H9 (cell line): ENCODE results near the gene IGSF11. TPM values are rescaled to one million over a fixed set of nuclear protein-coding genes. Genes with fewer than 3 reads are reported as not detected.

Experiments
- DNase-seq: peaks from one replicate; pipeline ENCODE4 v3.0.0-alpha.2; 2017
- H2AFZ ChIP-seq: one replicate; pipeline ENCODE4 v1.6.1; 2013; ENCODE audit warnings: mild to moderate bottlenecking, low read length, control low read depth, moderate library complexity
- H2AK5ac ChIP-seq: 2 replicates; pipeline ENCODE4 v1.6.1; 2013; ENCODE audit warnings: low read length, control low read depth, mixed read lengths; ENCODE audit not compliant: insufficient read length
- H2BK120ac ChIP-seq: one replicate; pipeline ENCODE4 v1.6.1; 2013; ENCODE audit warnings: low read depth, mild to moderate bottlenecking, low read length, control low read depth, inconsistent platforms; ENCODE audit not compliant: poor library complexity, severe bottlenecking
- H2BK12ac ChIP-seq: 2 replicates; pipeline ENCODE4 v1.6.1; 2013; ENCODE audit warnings: low read length, control low read depth, mixed read lengths, low read depth; ENCODE audit not compliant: insufficient read length
- H2BK15ac ChIP-seq: 2 replicates; pipeline ENCODE4 v1.6.1; 2013; ENCODE audit warnings: low read depth, low read length, control low read depth
- H2BK20ac ChIP-seq: one replicate; pipeline ENCODE4 v1.6.1; 2013; ENCODE audit warnings: low read depth, mild to moderate bottlenecking, low read length, control low read depth, inconsistent platforms; ENCODE audit not compliant: poor library complexity, severe bottlenecking
- H2BK5ac ChIP-seq: 2 replicates; pipeline ENCODE4 v1.6.1; 2013; ENCODE audit warnings: low read length, control low read depth, mixed read lengths; ENCODE audit not compliant: insufficient read length
- H3K14ac ChIP-seq: 2 replicates; pipeline ENCODE4 v1.6.1; 2013; ENCODE audit warnings: low read length, control low read depth; ENCODE audit not compliant: insufficient read depth
- H3K18ac ChIP-seq: 2 replicates; pipeline ENCODE4 v1.6.1; 2013; ENCODE audit warnings: low read depth, mild to moderate bottlenecking, mixed read lengths, low read length, control low read depth; ENCODE audit not compliant: insufficient read length
- H3K23ac ChIP-seq: 2 replicates; pipeline ENCODE4 v1.6.1; 2013; ENCODE audit warnings: low read length, control low read depth, mixed read lengths, low read depth; ENCODE audit not compliant: insufficient read length
- H3K23me2 ChIP-seq: 2 replicates; pipeline ENCODE4 v1.6.1; 2013; ENCODE audit warnings: low read depth, mild to moderate bottlenecking, mixed read lengths, low read length, control low read depth; ENCODE audit not compliant: insufficient read length, poor library complexity, severe bottlenecking
- H3K27ac ChIP-seq: 2 replicates; pipeline ENCODE4 v1.5.1; 2013; ENCODE audit warnings: low read length, control low read depth, mixed read lengths, low read depth; ENCODE audit not compliant: insufficient read length
- H3K27me3 ChIP-seq: 2 replicates; pipeline ENCODE4 v1.6.1; 2013; ENCODE audit warnings: low read length, control low read depth, inconsistent platforms; ENCODE audit not compliant: insufficient read depth
- H3K4ac ChIP-seq: 2 replicates; pipeline ENCODE4 v1.6.1; 2013; ENCODE audit warnings: low read depth, mild to moderate bottlenecking, control low read depth, inconsistent platforms, low read length, moderate library complexity
- H3K4me1 ChIP-seq: 2 replicates; pipeline ENCODE4 v1.6.1; 2013; ENCODE audit warnings: low read length, control low read depth, inconsistent platforms; ENCODE audit not compliant: insufficient read depth
- H3K4me2 ChIP-seq: 2 replicates; pipeline ENCODE4 v1.6.1; 2013; ENCODE audit warnings: low read length, control low read depth, mixed read lengths; ENCODE audit not compliant: insufficient read length, insufficient read depth
- H3K56ac ChIP-seq: 2 replicates; pipeline ENCODE4 v1.6.1; 2013; ENCODE audit warnings: low read depth, mild to moderate bottlenecking, mixed read lengths, low read length, control low read depth; ENCODE audit not compliant: insufficient read length
- H3K79me1 ChIP-seq: 2 replicates; pipeline ENCODE4 v1.6.1; 2013; ENCODE audit warnings: low read depth, mild to moderate bottlenecking, moderate library complexity, low read length, control low read depth, inconsistent platforms; ENCODE audit not compliant: insufficient read depth, poor library complexity, severe bottlenecking
- H3K79me2 ChIP-seq: 2 replicates; pipeline ENCODE4 v1.6.1; 2013; ENCODE audit warnings: low read length, control low read depth, inconsistent platforms; ENCODE audit not compliant: insufficient read depth
- H3K9ac ChIP-seq: 2 replicates; pipeline ENCODE4 v1.6.1; 2013; ENCODE audit warnings: low read length, control low read depth, mixed read lengths; ENCODE audit not compliant: insufficient read length; ENCODE audit errors: extremely low read depth
- H3K9me3 ChIP-seq: one replicate; pipeline ENCODE4 v1.6.1; 2013; ENCODE audit warnings: low read depth, low read length, inconsistent platforms; ENCODE audit not compliant: control insufficient read depth
- H3T11ph ChIP-seq: one replicate; pipeline ENCODE4 v1.6.1; 2013; ENCODE audit warnings: mild to moderate bottlenecking, low read length, control low read depth, inconsistent platforms
- H4K20me1 ChIP-seq: one replicate; pipeline ENCODE4 v1.6.1; 2013; ENCODE audit not compliant: control insufficient read depth, insufficient read length, insufficient read depth
- H4K5ac ChIP-seq: 2 replicates; pipeline ENCODE4 v1.6.1; 2013; ENCODE audit warnings: low read depth, mild to moderate bottlenecking, mixed read lengths, low read length, control low read depth; ENCODE audit not compliant: insufficient read length
- H4K8ac ChIP-seq: replicated peaks from 2 replicates; pipeline ENCODE4 v1.6.1; 2013; ENCODE audit warnings: low read length, control low read depth, mixed read lengths, low read depth; ENCODE audit not compliant: insufficient read length
- H4K91ac ChIP-seq: 2 replicates; pipeline ENCODE4 v1.6.1; 2013; ENCODE audit warnings: low read depth, mild to moderate bottlenecking, moderate library complexity, mixed read lengths, low read length, control low read depth; ENCODE audit not compliant: insufficient read length
- H3K27ac Mint-ChIP-seq, 3 experiments: 2 replicates in 2 of 3; 3 replicates in 1 of 3; pipeline ENCODE4 v1.8.0; 2020 to 2021; ENCODE audit warnings: mixed read lengths in 3 of 3, mild to moderate bottlenecking in 1 of 3, moderate library complexity in 1 of 3
- H3K27me3 Mint-ChIP-seq: 2 replicates; pipeline ENCODE4 v1.8.0; 2021; ENCODE audit warnings: low read depth, mild to moderate bottlenecking, moderate library complexity, mixed read lengths
- H3K36me3 Mint-ChIP-seq, 3 experiments: 2 replicates in 2 of 3; 3 replicates in 1 of 3; pipeline ENCODE4 v1.8.0; 2020 to 2021; ENCODE audit warnings: low read depth in 3 of 3, mixed read lengths in 3 of 3; ENCODE audit not compliant: insufficient read depth in 1 of 3
- H3K4me1 Mint-ChIP-seq, 2 experiments: 2 replicates each; pipeline ENCODE4 v1.8.0; 2020; ENCODE audit warnings: mixed read lengths in 2 of 2
- H3K4me3 Mint-ChIP-seq, 2 experiments: 2 replicates in 1 of 2; 3 replicates in 1 of 2; pipeline ENCODE4 v1.8.0; 2020 to 2021; ENCODE audit warnings: mild to moderate bottlenecking in 2 of 2, mixed read lengths in 2 of 2, moderate library complexity in 1 of 2
- H3K9me3 Mint-ChIP-seq, 2 experiments: 2 replicates in 1 of 2; 3 replicates in 1 of 2; pipeline ENCODE4 v1.8.0; 2020; ENCODE audit warnings: mild to moderate bottlenecking in 2 of 2, mixed read lengths in 2 of 2, moderate library complexity in 1 of 2
- WGBS: extraction: QIAGEN DNeasy Blood & Tissue Kit; methylation state at CpG from one replicate; pipeline ENCODE4 v1.1.7; 2013; ENCODE audit warnings: missing lambda C conversion rate, low lambda C conversion rate, mixed read lengths; ENCODE audit not compliant: insufficient read length; ENCODE audit errors: extremely low coverage; 5-methylcytosine and 5-hydroxymethylcytosine counted together
- total RNA-seq: library from RNA; stranded (reverse); gene quantifications from 2 replicates; pipeline ENCODE4 v1.2.1, GENCODE V29; 2021
- TF ChIP-seq, protein P1 (sequence below): fragments of 200-600 bp; sonication (generic); conservative IDR thresholded peaks from 3 replicates; pipeline ENCODE4 v1.8.0; 2021; ENCODE audit warnings: antibody characterized with exemption, mild to moderate bottlenecking

The IGSF11 gene
- total RNA-seq, 1 experiment from 2014 or later, result 1.6 TPM

DNA sequence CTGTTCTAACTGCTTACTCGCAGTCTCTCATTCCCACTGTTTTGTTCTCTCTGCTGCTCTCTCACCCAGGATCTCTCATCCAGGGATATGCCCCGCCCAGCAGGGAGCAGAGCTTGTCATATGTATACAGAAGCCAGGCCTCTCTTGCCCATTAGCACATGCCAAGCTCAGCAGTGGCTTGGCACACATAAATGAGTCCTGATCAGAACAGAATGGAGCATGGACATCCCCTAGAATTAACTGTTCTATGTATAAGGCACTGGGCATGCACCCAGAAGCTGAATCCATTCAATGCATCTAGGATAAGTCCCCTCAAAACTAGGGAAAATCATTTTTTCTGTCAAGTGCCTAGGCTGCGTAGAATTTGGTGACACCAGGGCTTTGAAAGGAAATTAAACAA is 61.6 kb downstream of the IGSF11 start:
- H3K27ac Mint-ChIP-seq, result no peak overlapping the region
- H3K36me3 Mint-ChIP-seq, result no peaks in the 10 kb centered on the region
- Histone ChIP-seq H3T11ph (no peak overlapping the region), H3K4me1 (no peaks in the 10 kb centered on the region), H2BK20ac (no peak overlapping the region), H2AFZ (no peak overlapping the region), H3K9ac (no peak overlapping the region), H4K20me1 (no peaks in the 10 kb centered on the region), H2BK120ac (no peak overlapping the region), H2BK5ac (no peak overlapping the region), H3K4ac (no peak overlapping the region), H3K23me2 (no peaks in the 10 kb centered on the region), H3K27ac (no peak overlapping the region), H3K79me1 (no peaks in the 10 kb centered on the region), H3K23ac (no peak overlapping the region), H2AK5ac (no peak overlapping the region), H2BK12ac (no peak overlapping the region), H3K14ac (no peak overlapping the region), H3K27me3 (no peaks in the 10 kb centered on the region), H4K91ac (no peak overlapping the region), H4K5ac (no peak overlapping the region), H3K79me2 (no peaks in the 10 kb centered on the region), H3K56ac (no peak overlapping the region), H3K4me2 (no peak overlapping the region), H4K8ac (no peak overlapping the region), H3K9me3 (no peaks in the 10 kb centered on the region), H2BK15ac (no peak overlapping the region), H3K18ac (no peak overlapping the region)
- WGBS, result no CpG with 5 or more reads among the region's 3 CpGs
- no peak overlapping the region for H3K4me3 Mint-ChIP-seq
- peaks cover 22 to 25% of the 10 kb centered on the region in 2 experiments for H3K4me1 Mint-ChIP-seq
- no peak for DNase-seq
- no peaks in the 10 kb centered on the region for H3K9me3 Mint-ChIP-seq
- TF ChIP-seq, protein P1, sequence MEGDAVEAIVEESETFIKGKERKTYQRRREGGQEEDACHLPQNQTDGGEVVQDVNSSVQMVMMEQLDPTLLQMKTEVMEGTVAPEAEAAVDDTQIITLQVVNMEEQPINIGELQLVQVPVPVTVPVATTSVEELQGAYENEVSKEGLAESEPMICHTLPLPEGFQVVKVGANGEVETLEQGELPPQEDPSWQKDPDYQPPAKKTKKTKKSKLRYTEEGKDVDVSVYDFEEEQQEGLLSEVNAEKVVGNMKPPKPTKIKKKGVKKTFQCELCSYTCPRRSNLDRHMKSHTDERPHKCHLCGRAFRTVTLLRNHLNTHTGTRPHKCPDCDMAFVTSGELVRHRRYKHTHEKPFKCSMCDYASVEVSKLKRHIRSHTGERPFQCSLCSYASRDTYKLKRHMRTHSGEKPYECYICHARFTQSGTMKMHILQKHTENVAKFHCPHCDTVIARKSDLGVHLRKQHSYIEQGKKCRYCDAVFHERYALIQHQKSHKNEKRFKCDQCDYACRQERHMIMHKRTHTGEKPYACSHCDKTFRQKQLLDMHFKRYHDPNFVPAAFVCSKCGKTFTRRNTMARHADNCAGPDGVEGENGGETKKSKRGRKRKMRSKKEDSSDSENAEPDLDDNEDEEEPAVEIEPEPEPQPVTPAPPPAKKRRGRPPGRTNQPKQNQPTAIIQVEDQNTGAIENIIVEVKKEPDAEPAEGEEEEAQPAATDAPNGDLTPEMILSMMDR, result no peak
- no peaks in the 10 kb centered on the region for H3K27me3 Mint-ChIP-seq
